HG03064 (cell line): Measurements from ENCODE around the gene EFHD1.
"Not testable (repeated sequence)": the region's sequence is repeated elsewhere in the genome, so short reads cannot be mapped to it uniquely, and the experiment has no call there.

ENCODE experiments used
- ATAC-seq: cut with Tn5 transposase; IDR thresholded peaks from one replicate; pipeline ENCODE4 v1.9.1; 2021; ENCODE audit warnings: low read depth; ENCODE audit not compliant: unreplicated experiment

Gene EFHD1

GRCh38 chr2:232615339-232615738 lies 18.1 kb upstream of the EFHD1 start:
- ATAC-seq: no peak

DNA sequence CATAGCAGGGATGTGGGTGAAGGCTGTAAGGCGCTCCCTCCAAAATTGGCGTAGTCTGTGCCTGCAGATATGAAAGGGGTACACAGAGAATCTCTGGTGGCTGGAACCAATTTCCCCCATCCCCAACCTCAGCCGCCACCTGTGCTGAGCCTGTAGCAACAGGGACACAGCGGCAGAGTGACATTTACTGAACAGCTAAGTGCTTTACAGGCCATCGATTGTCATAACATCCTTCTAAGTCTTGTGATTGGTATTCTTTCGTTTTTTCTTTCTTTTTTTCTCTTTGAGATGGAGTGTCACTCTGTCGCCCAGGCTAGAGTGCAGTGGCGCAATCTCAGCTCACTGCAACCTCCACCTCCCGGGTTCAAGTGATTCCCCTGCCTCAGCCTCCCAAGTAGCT lies 12.2 kb upstream of the EFHD1 start:
- ATAC-seq: no peak

DNA sequence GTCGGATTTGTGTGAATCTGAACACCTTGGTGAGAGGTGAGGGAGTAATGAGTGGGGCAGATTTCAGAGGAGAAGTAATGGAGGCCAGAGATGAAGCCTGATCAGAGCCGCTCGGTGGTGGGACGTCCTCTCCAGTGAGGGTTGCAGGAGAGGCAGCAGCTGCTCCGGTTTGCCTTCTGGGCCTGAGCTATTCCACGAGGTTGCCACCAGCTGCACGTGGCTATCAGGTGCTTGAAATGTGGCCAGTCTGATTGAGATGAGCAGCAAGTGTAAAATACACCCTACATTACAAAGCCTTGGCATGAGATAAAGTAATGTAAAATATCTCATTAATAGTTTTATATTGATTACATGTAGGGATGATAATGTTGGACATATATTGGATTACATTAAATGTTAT lies 10.8 kb upstream of the EFHD1 start:
- ATAC-seq: no peak

DNA sequence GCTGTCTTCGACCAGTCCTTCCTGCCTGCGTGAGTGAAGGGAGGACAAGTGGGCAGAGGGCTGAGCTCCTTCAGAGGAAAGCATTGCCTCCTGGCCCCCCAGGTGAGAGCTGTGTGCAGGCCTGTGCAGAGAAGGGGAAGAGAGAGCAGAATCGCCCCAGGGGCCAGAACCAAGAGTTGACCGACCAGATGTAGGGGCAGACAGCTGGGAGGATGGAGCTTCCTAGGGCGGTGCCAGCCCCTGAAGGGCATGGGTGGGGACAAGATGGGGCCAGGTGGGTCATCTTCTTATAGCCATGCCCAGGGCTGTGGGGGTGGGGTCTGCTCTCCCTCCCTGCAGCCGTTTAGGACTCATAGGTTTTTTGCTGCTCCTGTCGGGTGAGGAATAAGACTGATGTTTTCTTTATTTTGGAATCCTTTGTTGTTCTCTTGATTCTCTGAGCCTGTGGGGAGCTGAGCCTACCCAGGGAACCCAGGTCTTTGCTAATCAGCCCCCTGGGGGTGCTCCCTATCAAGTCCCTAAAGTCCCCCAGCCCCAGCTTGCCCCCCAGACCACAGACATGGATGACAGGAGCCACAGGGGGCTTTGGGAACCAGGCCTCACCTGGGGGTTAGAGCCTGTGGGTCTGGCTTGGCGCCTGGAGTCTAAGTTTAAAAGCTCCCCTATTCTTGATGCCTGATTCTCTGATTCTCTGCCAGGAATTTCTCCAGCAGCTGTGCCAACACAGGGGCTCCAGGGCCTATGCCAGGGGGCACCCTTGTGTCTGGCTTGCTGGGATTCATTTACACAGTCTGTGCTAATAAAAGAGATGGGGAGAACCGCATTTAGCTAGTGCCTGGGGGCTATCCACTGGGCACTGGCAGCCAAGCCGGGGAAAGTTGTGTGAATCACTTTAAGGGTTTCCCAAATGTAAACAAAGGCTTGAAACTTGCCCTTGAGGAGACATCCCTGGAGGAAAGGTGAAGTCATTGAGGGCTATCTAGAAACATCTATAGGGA lies 9.3 kb upstream of the EFHD1 start:
- no peak for ATAC-seq

- no peak for ATAC-seq
Observed at GRCh38 chr2:232626584-232626983, 6.8 kb upstream of the EFHD1 start.

GRCh38 chr2:232628466-232629128 lies 4.8 kb upstream of the EFHD1 start:
- no peak for ATAC-seq

- no peak for ATAC-seq
Observed at GRCh38 chr2:232629129-232629475, 4.3 kb upstream of the EFHD1 start.

DNA sequence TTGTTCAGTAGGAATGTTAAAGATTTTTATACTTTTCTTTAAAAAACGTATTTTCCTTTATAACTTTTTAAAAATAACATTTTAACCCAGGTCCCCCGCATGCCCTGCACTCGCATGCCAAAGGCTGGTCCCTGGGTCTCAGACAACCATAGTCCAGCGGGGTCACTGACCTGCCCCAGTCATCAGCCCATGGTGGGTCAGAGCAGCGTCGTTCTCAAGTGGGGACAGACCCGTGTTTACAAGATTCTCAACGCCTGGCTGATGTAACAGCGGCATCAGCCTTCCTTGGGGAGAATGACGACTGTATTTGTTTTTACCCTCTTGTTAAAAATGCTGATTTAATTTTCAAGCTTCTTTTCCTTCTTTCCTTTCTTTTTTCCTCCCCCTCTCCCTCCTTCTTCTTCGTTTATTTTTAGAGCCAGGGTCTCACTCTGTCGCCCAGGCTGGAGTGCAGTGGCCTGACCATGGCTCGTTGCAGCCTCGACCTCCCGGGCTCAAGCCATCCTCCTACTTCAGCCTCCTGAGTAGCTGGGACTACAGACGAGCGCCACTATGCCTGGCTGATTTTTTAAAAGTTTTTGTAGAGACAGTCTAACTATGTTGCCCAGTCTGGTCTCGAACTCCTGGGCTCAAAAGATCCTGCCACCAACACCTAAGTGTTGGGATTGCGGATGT lies 1.0 kb upstream of the EFHD1 start:
- no peak for ATAC-seq

- ATAC-seq: no peak
Observed at GRCh38 chr2:232632904-232633412, 446 bp upstream of the EFHD1 start.

DNA sequence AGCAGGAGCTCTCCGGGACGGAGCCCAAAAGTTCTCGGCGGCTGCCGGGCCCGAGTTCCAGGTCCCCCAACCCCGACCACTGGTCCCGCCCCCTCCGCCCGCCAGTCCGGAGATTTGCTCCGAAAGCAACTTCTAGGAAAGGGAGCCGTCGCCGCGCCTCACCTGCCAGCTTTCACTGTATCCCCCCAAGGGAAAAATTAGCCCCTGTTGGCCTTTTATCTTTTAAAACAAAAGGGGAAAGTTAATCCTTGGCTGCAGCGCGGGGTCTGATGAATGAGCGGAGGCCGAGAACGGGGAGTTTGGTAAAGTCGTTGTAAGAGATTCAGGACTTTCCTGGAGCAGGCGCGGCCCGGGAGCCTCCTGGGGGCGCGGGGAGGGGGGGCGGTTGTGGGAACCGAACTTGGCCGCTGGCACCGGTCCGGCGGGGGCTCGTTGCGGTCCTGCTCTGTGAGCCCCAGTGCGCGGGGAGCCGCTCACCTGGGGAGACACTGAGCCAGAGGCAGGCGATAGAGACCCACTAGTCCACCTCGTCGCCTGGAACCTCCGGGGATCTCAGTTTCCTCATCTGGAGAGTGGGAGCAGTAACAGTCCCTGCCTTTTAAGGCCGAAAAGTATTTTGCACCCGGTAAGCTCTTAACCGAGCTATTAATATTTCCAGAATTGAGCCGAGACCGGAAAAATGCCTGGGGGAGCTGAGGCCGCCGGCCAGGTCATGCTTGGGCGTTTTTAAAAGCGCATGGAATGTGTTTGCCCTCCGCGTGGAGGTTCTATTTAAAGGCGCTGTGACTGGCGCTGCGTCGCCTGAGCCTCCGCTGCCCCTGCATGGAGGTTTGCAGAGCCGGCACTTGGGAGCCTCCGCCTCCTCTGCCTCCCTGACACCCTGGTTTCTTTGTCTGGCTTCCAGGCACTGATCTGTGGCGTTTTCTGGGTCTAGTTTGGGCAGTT lies 1.1 kb downstream of the EFHD1 start:
- no peak for ATAC-seq

DNA sequence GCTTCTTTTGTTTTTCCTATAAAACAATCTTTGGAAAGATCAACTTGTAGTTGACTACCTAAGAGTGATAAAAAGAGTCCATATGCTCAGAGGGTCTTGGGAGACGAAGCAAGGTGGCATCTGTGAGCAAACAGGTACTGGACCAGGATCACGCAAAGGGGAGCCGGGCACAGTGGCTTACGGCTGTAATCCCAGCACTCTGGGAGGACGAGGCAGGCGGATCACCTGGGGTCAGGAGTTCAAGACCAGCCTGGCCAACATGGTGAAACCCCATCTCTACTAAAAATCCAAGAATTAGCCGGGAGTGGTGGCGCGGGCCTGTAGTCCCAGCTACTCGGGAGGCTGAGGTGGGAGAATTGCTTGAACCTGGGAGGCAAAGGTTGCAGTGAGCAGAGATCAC lies 2.0 kb downstream of the EFHD1 start:
- not testable (repeated sequence) for ATAC-seq

GRCh38 chr2:232635820-232636219 lies 2.4 kb downstream of the EFHD1 start:
- no peak for ATAC-seq

DNA sequence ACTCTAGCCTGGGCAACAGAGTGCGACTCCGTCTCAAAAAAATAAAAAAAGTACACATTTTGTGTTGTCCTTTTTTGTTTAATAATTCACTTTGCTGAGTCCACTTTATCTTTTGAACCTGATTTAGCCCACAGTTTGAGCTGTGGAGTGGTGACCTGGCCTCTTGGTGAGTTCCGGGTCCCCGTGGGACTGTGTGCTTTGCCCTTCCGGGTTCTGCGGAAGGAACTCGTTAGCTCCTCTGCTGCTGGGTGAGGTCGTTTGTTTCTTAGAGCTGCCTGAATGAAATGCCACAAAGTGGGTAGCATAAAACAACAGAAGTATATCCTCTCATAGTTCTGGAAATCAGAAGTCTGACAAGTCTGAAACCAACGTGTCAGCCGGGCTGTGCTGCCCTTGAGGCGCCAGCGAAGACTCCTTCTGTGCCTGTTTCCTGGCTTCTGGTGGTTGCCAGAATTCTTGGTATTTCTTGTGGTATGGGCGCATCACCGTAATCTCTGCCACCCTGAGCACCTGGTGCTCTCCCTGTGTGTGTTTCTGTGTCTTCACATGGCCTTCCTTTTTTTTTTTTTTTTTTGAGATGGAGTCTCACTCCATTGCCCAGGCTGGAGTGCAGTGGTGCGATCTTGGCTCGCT lies 3.5 kb downstream of the EFHD1 start:
- no peak for ATAC-seq

GRCh38 chr2:232637866-232638583 lies 4.6 kb downstream of the EFHD1 start:
- ATAC-seq: no peak

GRCh38 chr2:232641153-232641848 lies 7.9 kb downstream of the EFHD1 start:
- ATAC-seq: no peak

DNA sequence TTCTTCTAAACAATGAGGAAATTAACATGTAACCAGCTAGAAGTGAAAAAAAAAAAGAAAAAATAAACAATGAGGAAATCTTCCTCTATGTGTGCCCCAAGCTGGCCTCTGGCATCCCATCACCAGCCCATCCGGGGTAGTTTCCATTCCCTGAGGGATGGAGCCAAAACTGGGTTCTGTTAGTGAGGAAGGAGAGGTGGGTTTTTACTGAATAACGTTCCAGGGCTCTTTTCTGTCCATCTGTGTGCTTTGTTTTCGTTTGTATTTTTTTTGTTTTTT lies 9.7 kb downstream of the EFHD1 start:
- ATAC-seq: no peak

DNA sequence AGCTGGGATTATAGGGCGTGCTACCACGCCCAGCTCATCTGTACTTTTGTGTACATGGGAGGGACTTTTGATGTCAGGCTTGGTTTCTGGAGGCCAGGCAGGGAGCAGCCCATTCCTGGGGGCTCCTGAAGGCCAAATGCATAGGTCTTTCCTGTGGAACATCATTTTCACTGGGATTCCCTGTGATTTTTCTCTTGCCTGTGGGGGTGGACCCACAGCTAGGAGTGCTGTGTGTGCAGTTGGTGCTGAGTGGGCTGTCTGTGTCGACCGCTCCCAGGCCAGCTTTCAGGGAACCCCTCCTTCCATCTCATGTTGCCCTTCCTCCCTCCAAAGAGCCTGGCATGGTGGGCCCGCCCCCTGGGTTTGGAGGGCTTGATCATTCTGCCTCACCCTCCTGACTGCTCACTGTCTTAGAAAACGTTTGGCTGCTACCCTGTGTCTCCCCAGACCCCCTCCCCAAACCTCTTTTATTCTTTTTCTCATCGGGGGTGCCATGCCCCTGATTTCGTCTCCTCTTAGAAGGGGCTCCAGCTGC lies 10.5 kb downstream of the EFHD1 start:
- ATAC-seq: no peak

- ATAC-seq: no peak
Observed at GRCh38 chr2:232645061-232645460, 11.7 kb downstream of the EFHD1 start.
